GM18870 (cell line): ENCODE results near the gene CDADC1.
"Not testable (repeated sequence)": the region's sequence is repeated elsewhere in the genome, so short reads cannot be mapped to it uniquely, and the experiment has no call there.

Experiments
- ATAC-seq: cut with Tn5 transposase; IDR thresholded peaks from one replicate; pipeline ENCODE4 v1.9.1; 2021; ENCODE audit warnings: moderate library complexity; ENCODE audit not compliant: unreplicated experiment

CDADC1 gene

DNA sequence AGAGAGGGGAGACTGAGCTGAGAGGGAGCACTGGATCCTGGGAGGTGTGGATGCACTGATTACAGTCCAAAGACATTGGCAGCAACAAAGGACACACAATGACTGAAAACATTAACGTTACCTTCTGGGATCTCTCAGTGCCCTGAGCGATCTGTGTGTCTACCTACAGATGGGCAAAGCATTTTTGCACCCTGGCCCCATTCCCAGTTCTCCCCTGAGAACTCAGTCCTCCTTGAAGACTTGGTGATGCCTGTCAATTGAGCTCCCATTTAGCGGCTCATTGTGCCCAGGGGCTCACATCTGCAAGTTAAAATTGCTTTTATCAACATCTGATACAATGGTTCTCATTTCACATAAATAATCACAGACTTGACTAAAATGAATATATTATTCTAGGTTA is 62.5 kb downstream of the CDADC1 start:
- ATAC-seq: no peak

DNA sequence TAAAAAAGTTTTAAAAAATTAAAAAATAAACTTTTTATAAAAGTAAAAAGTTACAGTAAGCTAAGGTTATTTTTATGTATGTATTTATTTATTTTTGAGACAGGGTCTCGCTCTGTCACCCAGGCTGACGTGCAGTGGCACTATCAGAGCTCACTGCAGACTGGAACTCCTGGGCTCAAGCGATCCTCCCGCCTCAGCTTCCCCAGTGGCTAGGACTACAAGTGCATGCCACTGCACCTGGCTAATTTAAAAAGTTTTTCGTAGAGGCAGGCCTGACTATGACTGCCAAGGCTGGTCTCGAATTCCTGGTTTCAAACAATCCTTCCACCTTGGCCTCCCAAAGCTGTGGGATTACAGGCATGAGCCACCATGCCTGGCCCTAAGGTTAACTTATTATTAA is 64.1 kb downstream of the CDADC1 start:
- ATAC-seq: no peak

DNA sequence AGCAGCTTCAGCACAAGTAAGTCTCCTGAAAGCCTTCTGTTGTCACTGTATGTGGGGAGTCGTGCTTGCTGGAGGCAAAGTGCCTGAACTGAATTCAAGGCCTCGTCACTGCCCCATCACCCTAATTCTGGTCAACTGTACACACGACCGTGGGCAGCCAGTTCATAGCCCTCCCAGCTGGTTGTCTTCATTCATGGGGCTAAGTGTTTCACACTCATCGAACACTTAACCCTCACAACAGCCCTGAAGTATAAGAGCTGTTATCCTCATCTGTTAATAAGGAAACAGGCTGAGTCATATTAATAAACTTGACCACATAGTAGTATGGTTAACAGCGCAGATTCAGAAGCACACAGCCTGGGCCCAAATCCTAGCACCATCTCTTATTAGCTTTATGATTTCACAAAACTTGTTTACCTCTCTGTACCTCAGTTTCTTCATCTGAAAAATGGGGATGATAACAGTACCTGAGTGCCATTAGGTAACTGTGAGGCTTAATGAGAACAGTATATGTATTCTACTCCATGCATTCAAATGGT is 66.7 kb downstream of the CDADC1 start:
- ATAC-seq: no peak

DNA sequence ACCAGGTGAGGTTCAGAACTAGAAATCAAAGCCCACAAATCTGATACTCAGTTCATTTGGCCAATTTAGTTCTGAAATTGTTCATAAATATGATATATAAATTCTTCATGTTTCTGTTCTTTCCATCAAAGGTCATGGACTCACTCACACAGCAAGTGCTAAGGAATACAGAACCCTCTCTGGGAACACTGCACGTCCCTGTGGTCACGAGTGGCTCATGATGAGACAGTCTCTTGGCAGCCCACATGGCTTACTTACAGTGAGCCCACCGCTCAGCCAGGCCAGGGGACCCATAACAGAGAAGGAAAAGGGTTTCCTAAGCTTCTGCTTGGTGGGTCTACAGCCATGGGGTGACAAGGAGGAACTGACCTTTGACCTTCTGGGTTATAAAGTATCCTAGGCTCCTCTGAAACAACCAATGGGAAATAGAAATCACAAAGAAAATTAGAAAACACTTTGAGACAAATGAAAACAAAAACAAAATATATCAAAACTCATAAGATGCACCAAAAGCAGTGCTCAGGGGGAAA is 67.4 kb downstream of the CDADC1 start:
- no peak for ATAC-seq

DNA sequence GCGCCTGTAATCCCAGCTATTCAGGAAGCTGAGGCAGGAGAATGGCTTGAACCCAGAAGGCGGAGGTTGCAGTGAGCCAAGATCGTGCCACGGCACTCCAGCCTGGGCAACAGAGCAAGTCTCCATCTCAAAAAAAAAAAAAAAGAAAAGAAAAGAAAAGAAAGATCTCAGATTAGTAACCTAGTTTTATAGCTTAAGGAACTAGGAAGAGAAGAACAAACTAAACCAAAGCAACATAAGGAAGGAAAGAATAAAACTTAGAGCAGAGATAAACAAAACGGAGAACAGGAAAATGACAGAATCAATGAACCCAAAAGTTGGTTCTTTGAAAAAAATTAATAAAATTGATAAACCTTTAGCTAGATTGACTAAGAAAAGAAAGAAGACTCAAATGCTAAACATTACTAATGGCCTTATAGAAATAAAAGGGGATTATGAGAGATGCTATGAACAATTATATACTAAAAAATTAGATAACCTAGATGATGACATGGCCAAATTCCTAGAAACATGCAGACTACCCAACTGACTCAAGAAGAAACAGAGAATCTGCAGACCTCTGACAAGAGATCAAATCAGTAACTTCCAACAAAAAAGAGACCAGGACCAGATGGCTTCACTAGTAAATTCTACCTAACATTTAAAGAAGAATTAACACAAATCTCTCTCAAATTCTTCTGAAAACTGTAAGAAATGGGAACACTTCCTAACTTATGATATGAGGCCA is 68.2 kb downstream of the CDADC1 start:
- no peak for ATAC-seq

DNA sequence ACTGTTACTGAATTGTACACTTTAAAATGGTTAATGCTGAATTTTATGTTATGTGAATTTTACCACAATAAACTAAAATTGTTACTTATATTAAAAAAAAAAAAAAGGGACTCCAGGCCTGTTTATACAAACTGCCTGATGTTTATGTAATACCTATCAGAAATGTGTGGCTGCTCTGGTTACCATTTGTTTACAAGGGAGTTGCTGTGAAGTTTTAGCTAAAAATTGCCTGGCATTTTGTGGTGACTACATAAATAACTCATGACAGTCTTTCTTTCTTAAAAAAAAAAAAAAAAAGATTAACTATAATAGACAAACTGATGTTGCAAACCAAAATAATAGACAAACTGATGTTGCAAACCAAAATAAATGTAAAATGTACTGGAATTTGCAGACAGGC is 71.8 kb downstream of the CDADC1 start:
- ATAC-seq: no peak

DNA sequence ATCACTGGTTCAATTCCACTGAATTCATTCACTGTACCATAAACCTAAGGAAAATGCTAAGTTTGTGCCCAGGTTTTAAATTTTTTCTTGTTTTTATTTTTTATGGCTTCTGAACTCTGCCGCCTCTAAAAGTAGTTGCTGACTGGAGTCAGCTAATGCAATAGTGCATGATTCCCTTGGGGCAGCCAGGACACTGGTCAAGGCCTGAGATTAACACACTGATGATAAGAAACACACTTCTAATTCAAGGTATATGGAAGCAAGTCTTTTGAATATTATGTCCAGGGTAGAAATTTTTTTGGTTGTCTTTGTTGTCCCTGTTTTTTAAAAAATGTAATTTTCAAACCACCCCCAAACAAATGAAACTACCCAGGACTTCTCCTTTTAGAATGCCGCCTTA is 72.2 kb downstream of the CDADC1 start:
- no peak for ATAC-seq

DNA sequence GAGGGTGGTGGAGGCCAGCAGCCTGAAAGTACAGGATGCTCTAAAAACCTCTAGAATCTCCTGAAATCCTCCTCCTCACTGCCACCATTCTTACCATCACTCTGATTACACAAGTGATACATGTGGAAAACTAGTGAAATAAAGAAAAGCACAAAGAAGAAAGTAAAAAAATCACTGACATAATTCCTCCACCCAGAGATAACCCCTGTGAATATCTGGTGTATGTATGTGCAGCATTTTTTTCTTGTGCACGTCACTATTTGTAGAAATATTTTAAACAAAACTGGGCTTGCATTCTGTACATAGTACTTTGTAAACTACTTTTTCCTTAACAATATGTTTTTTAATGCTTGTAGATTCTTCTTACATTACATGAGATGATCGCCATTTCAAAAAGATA is 73.2 kb downstream of the CDADC1 start:
- ATAC-seq: no peak

DNA sequence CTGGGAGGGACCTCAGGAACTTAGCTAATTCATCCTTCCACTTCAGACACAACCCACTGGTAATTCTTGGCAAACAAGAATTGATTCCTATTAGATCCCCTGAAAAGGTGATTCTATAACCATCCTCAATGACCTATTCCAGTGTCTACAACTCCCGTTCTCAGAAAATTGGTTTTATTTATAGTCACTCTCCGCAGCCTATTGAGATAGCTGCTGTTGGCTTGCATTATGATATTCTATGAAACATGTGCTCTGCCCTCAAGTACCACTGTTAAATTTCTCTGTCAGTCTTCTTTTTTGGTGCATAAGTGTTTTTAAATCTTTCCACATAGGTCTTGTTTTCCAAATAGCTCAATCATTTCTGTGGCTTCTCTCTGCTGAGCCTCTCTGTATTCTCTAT is 75.0 kb downstream of the CDADC1 start:
- no peak for ATAC-seq

DNA sequence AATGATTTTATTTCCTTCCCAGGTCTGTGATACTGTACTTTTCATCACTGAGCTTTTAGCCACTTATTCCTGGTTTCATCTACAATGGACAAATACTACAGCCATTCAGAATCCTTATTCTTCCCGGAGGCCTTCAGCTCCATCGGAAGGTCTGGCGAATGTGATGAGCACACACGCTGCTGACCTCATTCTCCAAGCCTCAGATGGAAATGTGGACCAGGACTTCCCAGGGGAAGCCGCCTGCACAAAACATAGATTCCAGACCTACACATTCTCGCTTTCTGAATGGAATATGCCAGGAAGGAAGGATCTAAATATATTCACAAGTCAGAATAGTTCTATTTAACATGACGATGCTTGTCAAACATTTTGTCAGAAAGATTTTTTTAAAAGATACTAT is 75.6 kb downstream of the CDADC1 start:
- ATAC-seq: no peak

DNA sequence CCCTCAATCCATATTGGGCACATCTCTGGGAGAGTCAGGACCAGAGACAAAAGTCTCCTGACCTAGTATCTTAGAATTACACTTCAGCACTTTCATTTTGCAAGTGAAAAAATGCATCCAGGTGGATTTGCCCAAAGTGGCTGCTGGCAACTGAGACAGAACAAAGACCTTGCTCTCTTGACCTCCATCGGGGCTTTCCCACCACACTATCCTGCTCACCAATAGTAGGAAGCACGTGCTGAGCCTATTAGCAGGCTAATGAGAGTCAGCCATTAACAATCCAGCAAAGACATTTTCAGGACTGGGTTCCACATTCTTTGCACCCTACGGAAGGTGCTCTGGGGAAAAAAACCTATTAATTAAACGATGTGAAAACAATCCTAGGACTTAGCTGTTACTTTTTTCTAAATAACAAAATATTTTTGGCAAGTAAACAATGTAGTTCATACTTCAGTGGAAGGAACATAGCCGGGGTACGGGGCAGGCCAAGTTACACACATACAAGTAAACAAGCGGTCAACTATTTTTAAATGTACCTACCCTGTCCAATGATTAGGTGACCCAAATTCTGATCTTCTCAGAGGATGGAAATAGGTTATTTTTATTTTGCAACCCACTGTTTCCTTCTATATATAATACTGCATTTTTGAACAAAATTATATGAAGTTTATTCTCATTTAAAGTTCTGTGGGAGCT is 78.6 kb downstream of the CDADC1 start:
- no peak for ATAC-seq

DNA sequence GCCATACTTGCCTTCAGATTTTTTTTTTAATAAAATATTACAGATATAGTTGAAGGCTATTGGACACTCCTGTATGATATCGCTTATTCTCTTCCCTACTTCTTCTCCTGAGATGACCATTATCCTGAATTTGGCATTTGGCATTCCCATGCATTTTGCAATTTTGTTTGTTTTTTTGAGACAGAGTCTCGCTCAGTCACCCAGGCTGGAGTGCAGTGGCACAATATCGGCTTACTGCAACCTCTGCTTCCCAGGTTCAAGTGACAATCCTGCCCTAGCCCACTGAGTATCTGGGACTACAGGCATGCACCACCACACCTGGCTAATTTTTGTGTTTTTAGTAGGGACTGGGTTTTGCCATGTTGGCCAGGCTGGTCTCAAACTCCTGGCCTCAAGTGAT is 79.4 kb downstream of the CDADC1 start:
- not testable (repeated sequence) for ATAC-seq

DNA sequence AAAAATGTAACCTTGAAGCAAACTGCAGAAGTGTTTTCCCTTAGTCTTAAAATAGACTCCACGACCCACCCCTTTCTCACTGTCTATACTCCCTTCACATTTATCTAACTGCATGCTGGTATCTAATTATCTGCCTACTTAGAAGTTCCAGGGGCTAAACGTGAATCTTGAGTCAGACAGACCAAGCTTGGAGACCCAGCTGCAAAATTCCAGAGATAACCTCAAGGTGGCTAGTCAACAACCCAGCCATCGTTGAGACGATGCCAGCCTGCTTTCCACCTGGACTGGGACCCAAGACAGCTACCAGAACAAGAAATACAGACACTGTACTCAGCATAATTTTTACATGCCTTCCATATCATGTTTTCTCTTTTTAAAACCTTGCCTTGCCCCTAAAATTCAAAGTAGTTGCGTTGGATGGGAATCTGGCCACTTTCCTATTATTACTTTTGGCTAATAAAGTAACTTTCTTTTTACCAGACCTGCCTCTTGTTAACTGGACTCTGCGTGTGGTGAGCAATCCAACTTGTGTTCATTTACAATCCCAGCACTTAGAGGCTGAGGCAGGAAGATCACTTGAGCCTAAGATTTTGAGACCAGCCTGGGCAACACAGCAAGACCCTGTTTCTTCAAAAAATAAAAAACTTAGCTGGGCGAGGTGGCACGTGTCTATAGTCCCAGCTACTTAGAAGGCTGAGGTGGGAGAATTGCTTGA is 82.3 kb downstream of the CDADC1 start:
- no peak for ATAC-seq

DNA sequence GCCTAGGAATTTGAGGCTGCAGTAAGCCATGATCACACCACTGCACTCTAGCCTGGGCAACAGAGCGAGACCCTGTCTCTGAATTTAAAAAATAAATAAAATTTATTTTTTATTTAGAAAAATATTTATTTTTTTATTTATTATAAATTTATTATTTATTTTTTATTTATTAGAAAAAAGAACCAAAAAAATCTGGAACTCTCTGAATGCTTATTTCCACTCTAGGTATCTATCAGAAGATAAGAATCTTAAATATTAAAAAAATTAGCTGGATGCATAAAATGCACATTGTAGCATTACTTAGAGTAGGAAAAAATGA is 82.8 kb downstream of the CDADC1 start:
- no peak for ATAC-seq

DNA sequence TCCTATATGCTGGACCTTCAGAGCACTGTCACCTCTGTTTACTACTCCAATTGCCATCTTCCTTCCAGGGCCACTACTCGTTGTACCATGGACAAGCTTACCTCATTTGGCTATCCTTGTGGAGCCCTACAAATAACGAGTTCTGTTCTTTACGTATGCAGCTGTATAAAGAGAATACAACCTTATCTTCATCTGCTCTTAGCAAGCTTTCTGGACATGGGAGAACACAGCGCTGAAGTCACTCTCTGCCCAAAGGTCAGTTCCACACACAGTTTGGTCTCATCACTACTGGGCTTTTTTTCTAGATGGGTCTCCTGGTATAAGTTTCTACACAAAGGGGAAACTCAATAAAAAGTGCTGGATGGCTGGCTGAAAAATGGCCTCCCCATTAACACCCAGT is 88.9 kb downstream of the CDADC1 start:
- no peak for ATAC-seq

DNA sequence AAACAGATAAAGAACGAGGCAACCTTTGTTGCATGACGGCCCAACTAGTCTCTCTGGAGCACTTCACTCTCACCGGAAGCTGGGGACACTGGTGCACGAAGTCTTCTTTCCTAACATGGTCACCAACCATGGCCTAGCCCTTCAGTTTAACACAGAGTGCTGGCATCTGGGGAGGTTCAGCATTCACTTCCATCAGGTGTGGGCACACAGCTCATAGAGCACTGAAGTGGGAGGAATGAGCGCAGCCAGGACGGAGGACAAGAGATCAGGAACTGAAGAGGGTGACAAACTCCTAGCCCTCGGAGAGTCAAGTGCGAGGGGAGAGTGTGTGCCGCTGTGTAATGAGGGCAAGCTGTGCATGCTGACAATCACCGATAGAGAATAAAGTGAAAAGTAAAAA is 92.4 kb downstream of the CDADC1 start:
- no peak for ATAC-seq

DNA sequence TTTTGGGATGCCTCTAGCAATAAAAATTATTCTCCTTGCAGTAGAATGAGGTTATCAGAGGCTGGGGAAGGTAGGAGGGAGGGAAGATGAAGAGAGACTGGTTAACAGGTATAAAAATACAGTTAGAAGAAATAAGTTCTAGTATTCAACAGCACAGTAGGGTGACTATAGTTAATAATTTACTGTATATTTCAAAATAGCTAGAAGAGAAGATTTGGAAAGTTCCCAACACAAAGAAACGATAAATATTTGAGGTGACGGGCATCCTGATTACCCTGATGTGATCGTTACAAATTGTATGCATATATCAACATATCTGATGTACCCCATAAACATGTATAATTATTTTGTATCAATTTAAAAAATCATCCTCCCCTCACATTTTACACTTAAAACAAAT is 93.8 kb downstream of the CDADC1 start:
- ATAC-seq: no peak

DNA sequence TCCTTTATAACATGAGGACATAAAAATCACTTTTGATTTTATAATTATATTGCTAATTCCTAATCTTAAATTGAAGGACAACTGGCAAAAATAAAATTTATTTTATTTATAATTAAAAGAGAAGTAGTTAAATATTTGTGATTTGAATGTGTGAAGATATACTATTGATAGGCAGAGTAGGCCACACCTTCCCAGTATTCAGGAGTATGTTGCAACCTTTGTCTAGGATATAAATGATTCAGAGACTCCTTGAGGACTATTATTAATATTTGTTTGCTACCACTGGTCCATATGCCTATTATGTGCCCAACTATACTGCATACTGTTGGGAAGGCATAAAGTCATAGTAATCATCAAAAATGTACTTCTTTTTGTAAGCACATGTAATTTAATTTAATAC is 94.2 kb downstream of the CDADC1 start:
- no peak for ATAC-seq

DNA sequence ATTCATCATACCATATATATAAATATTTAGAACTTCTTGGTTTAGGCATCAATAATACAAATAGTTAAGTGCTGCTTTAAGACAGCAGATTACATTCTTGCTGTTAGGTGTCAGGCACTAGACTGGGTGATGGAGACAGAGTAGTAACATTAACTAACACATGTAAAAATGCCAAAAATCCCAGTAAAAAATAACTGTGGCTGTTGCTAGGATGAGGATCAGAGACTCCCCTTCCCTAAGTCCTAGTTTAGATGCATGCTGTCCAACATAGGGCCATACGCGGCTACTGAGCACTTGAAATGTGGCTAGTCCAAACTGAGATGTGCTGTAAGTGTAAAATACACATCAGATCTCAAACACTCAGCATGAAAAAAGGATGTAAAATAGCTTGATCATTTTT is 94.7 kb downstream of the CDADC1 start:
- ATAC-seq: no peak
